Heart right ventricle (tissue), 16 donors: ENCODE results near the gene FAM234B. TPM values are rescaled to one million over a fixed set of nuclear protein-coding genes. Genes with fewer than 3 reads are reported as not detected.

Source experiments
- ATAC-seq, 8 donors: fragments of 200-7000 bp; cut with Tn5 transposase; one replicate each; pipeline ENCODE4 v1.9.1; 2020; ENCODE audit warnings: mild to moderate bottlenecking in 8 of 8, moderate library complexity in 8 of 8, moderate number of reproducible peaks in 1 of 8
- DNase-seq, 2 donors: peaks; one replicate each; pipeline ENCODE4 v3.0.0-alpha.2; 2020
- H3K27ac ChIP-seq, 10 donors: fragments of 200-600 bp; sonication (generic) in 2 of 10; one replicate each; pipeline versions ENCODE4 v1.5.0 to v1.8.0; 2020 to 2022; ENCODE audit warnings: mild to moderate bottlenecking in 3 of 10
- H3K27me3 ChIP-seq, 7 donors: fragments of 200-600 bp; one replicate each; pipeline ENCODE4 v1.8.0; 2021 to 2022; ENCODE audit warnings: mild to moderate bottlenecking in 2 of 7
- H3K36me3 ChIP-seq, 9 donors: fragments of 200-600 bp; sonication (generic) in 1 of 9; one replicate each; pipeline versions ENCODE4 v1.5.0 to v1.8.0; 2020 to 2022; ENCODE audit warnings: mild to moderate bottlenecking in 2 of 9
- H3K4me1 ChIP-seq, 9 donors: fragments of 200-600 bp; sonication (generic) in 1 of 9; one replicate each; pipeline versions ENCODE4 v1.5.0 to v1.8.0; 2020 to 2022; ENCODE audit warnings: mild to moderate bottlenecking in 4 of 9
- H3K4me3 ChIP-seq, 10 donors: fragments of 200-600 bp; sonication (generic) in 2 of 10; one replicate each; pipeline versions ENCODE4 v1.5.0 to v1.8.0; 2020 to 2022; ENCODE audit warnings: mild to moderate bottlenecking in 7 of 10, moderate library complexity in 2 of 10
- H3K9me3 ChIP-seq, 11 donors: fragments of 200-600 bp in 10 of 11; sonication (generic) in 2 of 11; one replicate each; pipeline versions ENCODE4 v1.5.0 to v1.8.0; 2013 to 2022; ENCODE audit warnings: mild to moderate bottlenecking in 2 of 11, control low read depth in 1 of 11, moderate library complexity in 1 of 11
- CTCF ChIP-seq, 9 donors: fragments of 200-600 bp; sonication (generic) in 2 of 9; IDR thresholded peaks; one replicate each; pipeline versions ENCODE4 v1.5.0 to v1.8.0; 2021 to 2022; ENCODE audit warnings: antibody characterized with exemption in 9 of 9, mild to moderate bottlenecking in 5 of 9, moderate library complexity in 1 of 9
- WGBS, 2 donors: extraction: QIAGEN DNeasy Blood & Tissue Kit; methylation state at CpG; one replicate each; pipeline ENCODE4 v1.1.7; 2013; ENCODE audit warnings: inconsistent platforms in 1 of 2; 5-methylcytosine and 5-hydroxymethylcytosine counted together
- intact Hi-C, 10 donors: fragments of 100-400 bp; cut with DNase I; formaldehyde crosslinking; loops; one replicate each; pipeline versions ENCODE4 v1.11.1 to v1.14.2; 2022
- long read RNA-seq, 3 donors: library from polyadenylated mRNA; unstranded; transcript quantifications; one replicate each; pipeline ENCODE4 v2.0.0, GENCODE V29; 2020 to 2021
- polyA plus RNA-seq, 2 donors: library from polyadenylated mRNA; stranded (reverse); fragments of 200-250 nt; gene quantifications; one replicate each; pipeline ENCODE4 v1.2.3, GENCODE V29; 2013
- total RNA-seq, 10 donors: library from RNA; stranded (reverse); fragmentation: NEBNext Ultra II Directional in 3 of 10; extraction: Animal tissue kit (Norgen Biotek cat#: 25700) in 3 of 10; gene quantifications; one replicate each; pipeline versions ENCODE4 v1.2.1 to v1.2.4, GENCODE V29; 2021 to 2023
- donor health status: Arrhythmogenic right ventricular cardiomyopathy.
- donor health status: ischemic (EF 13 %, LVEDD 7.1; RV severe dilation, severe dysfunction).
- donor health status: healthy with polysubstance abuse.
- donor health status: DM: no; HTN: yes; CAD: no.
- donor health status: DM: no; HTN: no; CAD: no.
- donor health status: ischemic (EF 25% LVEDD 6.9; RV normal size, moderate dysfunction).
- donor health status: ischemic (EF 25% LVEDD 5.7; RV mildly dilated, moderate dysfunction).
- donor health status: healthy.
- donor health status: DM: yes; HTN: yes; CAD: no.
- donor health status: Ischemic cardiomyopathy.
- donor health status: ischemic (EF 35%, LVEDD 5.7; RV mildly dilated, moderate dysfunction).
- donor health status: nonischemic (EF 11% LVEDD 7.7; RV severe dilation, severe dysfunction).
- donor health status: DM: yes; HTN: yes; CAD: no.
- donor health status: PGD.
- donor health status: ischemic (EF 29% LVEDD 5.4; RV normal size, mild dysfunction).
- donor health status: nonischemic (EF 23%, LVEDD 6.1; RV moderate dilation, normal function).

FAM234B gene
- total RNA-seq (1 to 10 TPM; 1.4 to 3.6 (median 2.5) TPM), polyA plus RNA-seq (1 to 10 TPM in 1 of 2 donors, under 1 TPM in 1; 0.59 to 1.1 TPM)
- long read RNA-seq, donor 1 = 0 reads
- long read RNA-seq, donor 2, partial matches to known transcripts = 2 of 4 reads
- long read RNA-seq, donor 2, other reads (novel, unspliced or antisense) = 2 of 4 reads
- long read RNA-seq, donor 3, full-length matches to known transcripts = 1 of 5 reads
- long read RNA-seq, donor 3, partial matches to known transcripts = 1 of 5 reads
- long read RNA-seq, donor 3, other reads (novel, unspliced or antisense) = 3 of 5 reads

- TF ChIP-seq CTCF (IDR thresholded peaks at IDR 0.05) = peak in 6 of 9 donors; percentile 11 to 44 (median 29)
- peak; percentile 78 to 88 for DNase-seq
- Histone ChIP-seq H3K4me1 (peaks cover 0 to 17% (median 11%) of the 10 kb centered on the region in 9 donors), H3K4me3 (peak within 1 kb of the TSS; percentile 89 to 100 (median 94)), H3K9me3 (no peaks in the 10 kb centered on the region), H3K27ac (peak within 1 kb of the TSS in 9 of 10 donors; percentile 50 to 85 (median 68)), H3K36me3 (no peaks in the 10 kb centered on the region), H3K27me3 (peaks cover 0 to 7% (median 0%) of the 10 kb centered on the region in 7 donors)
- peak; percentile 95 to 99 (median 98) for ATAC-seq
- 2 to 3% methylated on average over 74 of the region's 74 CpGs for WGBS, 2 donors
- intact Hi-C loops = loop anchor here in 2 of 10 donors (5.0 to 10.0 kb wide), 2 partner anchors 42 to 51 kb away; partner anchors contain the start of gene HEBP1 (in 1 of the 2)
Measured at GRCh38 chr12:13044002-13044905, at the start of gene FAM234B. TSS of gene FAM234B (plus strand) at chr12:13044381. CDS start at chr12:13044404, 23 bp downstream.

- DNase-seq (no peak), ATAC-seq (no peak)
- Histone ChIP-seq H3K9me3 (no peaks in the 10 kb centered on the region), H3K4me3 (no peak overlapping the region), H3K4me1 (peaks cover 5 to 63% (median 34%) of the 10 kb centered on the region in 9 donors), H3K27ac (no peak overlapping the region), H3K36me3 (peaks cover 0 to 6% (median 0%) of the 10 kb centered on the region in 9 donors), H3K27me3 (no peaks in the 10 kb centered on the region)
- intact Hi-C loops = loop anchor here in 2 of 10 donors (5.0 kb wide), 2 partner anchors 212 to 217 kb away; no protein-coding TSS in a partner anchor
- 94 to 98% methylated on average over 3 of the region's 3 CpGs for WGBS, 2 donors
- no peak for TF ChIP-seq CTCF (IDR thresholded peaks at IDR 0.05)
Measured at GRCh38 chr12:12995088-12995487, 49.1 kb upstream of the FAM234B start.

GRCh38 chr12:12996209-12996608 is 48.0 kb upstream of the FAM234B start:
- DNase-seq = no peak
- 39 to 57% methylated on average over 3 of the region's 3 CpGs for WGBS, 2 donors
- no peak for TF ChIP-seq CTCF (IDR thresholded peaks at IDR 0.05)
- intact Hi-C loops = loop anchor here in 2 of 10 donors (5.0 kb wide), 2 partner anchors 211 to 216 kb away; no protein-coding TSS in a partner anchor
- no peak overlapping the region for H3K27ac ChIP-seq
- peaks cover 0 to 6% (median 0%) of the 10 kb centered on the region in 9 donors for H3K36me3 ChIP-seq
- no peaks in the 10 kb centered on the region for H3K27me3 ChIP-seq
- H3K9me3 ChIP-seq = no peaks in the 10 kb centered on the region
- H3K4me1 ChIP-seq = peaks cover 3 to 63% (median 32%) of the 10 kb centered on the region in 9 donors
- no peak for ATAC-seq
- no peak overlapping the region for H3K4me3 ChIP-seq

- ATAC-seq = no peak
- intact Hi-C loops = loop anchor here in 2 of 10 donors (5.0 kb wide), 2 partner anchors 210 to 215 kb away; no protein-coding TSS in a partner anchor
Measured at GRCh38 chr12:12997156-12997555, 47.0 kb upstream of the FAM234B start.

More at GRCh38 chr12:12997156-12997555, 47.0 kb upstream of the FAM234B start:
- 44 to 46% methylated on average over 3 of the region's 3 CpGs for WGBS, 2 donors
- H3K9me3 ChIP-seq = no peaks in the 10 kb centered on the region
- H3K36me3 ChIP-seq = peaks cover 0 to 6% (median 0%) of the 10 kb centered on the region in 9 donors
- DNase-seq = no peak
- peaks cover 5 to 60% (median 40%) of the 10 kb centered on the region in 9 donors for H3K4me1 ChIP-seq
- no peaks in the 10 kb centered on the region for H3K27me3 ChIP-seq
- H3K4me3 ChIP-seq = peak overlapping the region in 1 of 10 donors; percentile 2
- peak overlapping the region in 1 of 10 donors; percentile 30 for H3K27ac ChIP-seq
- no peak for TF ChIP-seq CTCF (IDR thresholded peaks at IDR 0.05)
